A549 (cell line): Measurements from ENCODE around the gene CADM2.

Experiments used
- TF ChIP-seq, protein P1 (sequence below): fragments of >200 bp; sonication (Bioruptor Twin); formaldehyde crosslinking; IDR thresholded peaks from 3 replicates; pipeline ENCODE4 v1.5.1; 2016
- TF ChIP-seq, protein P2 (sequence below): fragments of 250-450 bp; sonication (Bioruptor Pico); IDR thresholded peaks from 2 replicates; pipeline ENCODE4 v1.5.0; 2020; ENCODE audit warnings: low read depth, mild to moderate bottlenecking, moderate library complexity

DNA sequence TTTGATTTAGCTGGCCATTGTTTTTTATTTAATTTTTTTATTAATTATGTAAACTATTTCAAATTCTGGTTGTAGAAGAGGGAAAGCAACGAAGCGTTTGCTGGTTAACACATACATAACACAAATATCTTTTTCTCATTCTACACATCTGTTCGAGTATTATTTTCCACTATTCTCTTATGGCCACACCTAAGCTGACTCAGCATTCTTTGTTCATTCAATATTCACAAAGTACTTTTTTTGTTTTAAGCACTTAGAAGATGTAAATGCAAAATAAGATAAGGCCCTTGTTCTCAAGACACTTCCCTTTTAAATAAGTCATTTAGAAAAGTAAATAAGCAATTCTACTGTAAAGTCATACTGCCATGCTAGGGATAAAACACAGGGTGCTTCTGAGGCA lies 45.4 kb downstream of the CADM2 start:
- TF ChIP-seq, protein P1, sequence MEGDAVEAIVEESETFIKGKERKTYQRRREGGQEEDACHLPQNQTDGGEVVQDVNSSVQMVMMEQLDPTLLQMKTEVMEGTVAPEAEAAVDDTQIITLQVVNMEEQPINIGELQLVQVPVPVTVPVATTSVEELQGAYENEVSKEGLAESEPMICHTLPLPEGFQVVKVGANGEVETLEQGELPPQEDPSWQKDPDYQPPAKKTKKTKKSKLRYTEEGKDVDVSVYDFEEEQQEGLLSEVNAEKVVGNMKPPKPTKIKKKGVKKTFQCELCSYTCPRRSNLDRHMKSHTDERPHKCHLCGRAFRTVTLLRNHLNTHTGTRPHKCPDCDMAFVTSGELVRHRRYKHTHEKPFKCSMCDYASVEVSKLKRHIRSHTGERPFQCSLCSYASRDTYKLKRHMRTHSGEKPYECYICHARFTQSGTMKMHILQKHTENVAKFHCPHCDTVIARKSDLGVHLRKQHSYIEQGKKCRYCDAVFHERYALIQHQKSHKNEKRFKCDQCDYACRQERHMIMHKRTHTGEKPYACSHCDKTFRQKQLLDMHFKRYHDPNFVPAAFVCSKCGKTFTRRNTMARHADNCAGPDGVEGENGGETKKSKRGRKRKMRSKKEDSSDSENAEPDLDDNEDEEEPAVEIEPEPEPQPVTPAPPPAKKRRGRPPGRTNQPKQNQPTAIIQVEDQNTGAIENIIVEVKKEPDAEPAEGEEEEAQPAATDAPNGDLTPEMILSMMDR: no peak
- TF ChIP-seq, protein P2, sequence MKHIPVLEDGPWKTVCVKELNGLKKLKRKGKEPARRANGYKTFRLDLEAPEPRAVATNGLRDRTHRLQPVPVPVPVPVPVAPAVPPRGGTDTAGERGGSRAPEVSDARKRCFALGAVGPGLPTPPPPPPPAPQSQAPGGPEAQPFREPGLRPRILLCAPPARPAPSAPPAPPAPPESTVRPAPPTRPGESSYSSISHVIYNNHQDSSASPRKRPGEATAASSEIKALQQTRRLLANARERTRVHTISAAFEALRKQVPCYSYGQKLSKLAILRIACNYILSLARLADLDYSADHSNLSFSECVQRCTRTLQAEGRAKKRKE (CRISPR knock-in tag): no peak
